KMS-11 (cell line): ENCODE results near the gene RDH14.

ENCODE experiments used
- H2AFZ ChIP-seq: fragments of 200-600 bp; sonication (generic); 2 replicates; pipeline ENCODE4 v1.6.1; 2016; ENCODE audit warnings: antibody characterized with exemption, mixed run types, low read depth
- H3K27ac ChIP-seq: fragments of 200-600 bp; sonication (generic); 2 replicates; pipeline ENCODE4 v1.6.1; 2016; ENCODE audit warnings: mild to moderate bottlenecking, mixed run types
- H3K27me3 ChIP-seq: fragments of 200-600 bp; sonication (generic); 2 replicates; pipeline ENCODE4 v1.6.1; 2017; ENCODE audit warnings: mild to moderate bottlenecking, low read depth, mixed run types, moderate library complexity; ENCODE audit not compliant: insufficient read depth
- H3K36me3 ChIP-seq: fragments of 200-600 bp; sonication (generic); 2 replicates; pipeline ENCODE4 v1.6.1; 2017; ENCODE audit warnings: mild to moderate bottlenecking, mixed run types; ENCODE audit not compliant: insufficient read depth
- H3K4me1 ChIP-seq: fragments of 200-600 bp; sonication (generic); 2 replicates; pipeline ENCODE4 v1.6.1; 2016; ENCODE audit warnings: mild to moderate bottlenecking, low read depth, mixed run types; ENCODE audit not compliant: poor library complexity, severe bottlenecking
- H3K4me2 ChIP-seq: fragments of 200-600 bp; sonication (generic); 2 replicates; pipeline ENCODE4 v1.7.0; 2016; ENCODE audit warnings: mild to moderate bottlenecking, mixed run types
- H3K4me3 ChIP-seq: fragments of 200-600 bp; sonication (generic); IDR thresholded peaks from 2 replicates; pipeline ENCODE4 v1.6.1; 2017; ENCODE audit warnings: low read depth, low read length, mixed read lengths; ENCODE audit not compliant: insufficient read depth
- H3K79me2 ChIP-seq: fragments of 200-600 bp; sonication (generic); 2 replicates; pipeline ENCODE4 v1.6.1; 2016; ENCODE audit warnings: low read depth, mixed run types; ENCODE audit not compliant: insufficient read depth
- H3K9ac ChIP-seq: fragments of 200-600 bp; sonication (generic); 2 replicates; pipeline ENCODE4 v1.6.1; 2016; ENCODE audit warnings: mild to moderate bottlenecking, mixed run types
- H4K20me1 ChIP-seq: fragments of 200-600 bp; sonication (generic); 2 replicates; pipeline ENCODE4 v1.6.1; 2016; ENCODE audit warnings: mild to moderate bottlenecking, mixed run types; ENCODE audit not compliant: insufficient read depth
- TF ChIP-seq, protein P1 (sequence below): fragments of 200-600 bp; sonication (generic); conservative IDR thresholded peaks from 2 replicates; pipeline ENCODE4 v1.6.1; 2017; ENCODE audit warnings: low read depth, mild to moderate bottlenecking, antibody characterized with exemption, low read length, moderate library complexity, mixed read lengths

The RDH14 gene

DNA sequence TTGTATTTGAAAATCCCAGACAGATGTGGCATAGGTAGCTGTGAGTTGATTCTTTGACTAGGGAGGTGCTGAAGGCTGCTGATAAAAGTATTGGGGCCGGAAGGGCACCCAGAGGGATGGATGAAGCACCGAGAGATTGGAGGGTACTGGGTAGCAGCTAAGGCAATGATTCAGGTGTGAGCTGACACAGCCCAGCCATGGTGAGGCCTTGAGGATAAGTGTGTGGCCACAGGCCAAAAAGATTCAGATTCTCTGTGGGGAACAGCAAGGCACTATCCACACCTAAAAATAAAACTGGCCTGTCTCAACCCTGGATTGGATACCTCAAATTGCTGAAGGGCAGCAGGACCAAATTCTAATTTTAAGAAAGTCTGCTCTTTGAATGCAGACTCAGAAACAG lies 35.2 kb downstream of the RDH14 start:
- no peak overlapping the region for H3K9ac ChIP-seq
- H3K79me2 ChIP-seq, result no peaks in the 10 kb centered on the region
- no peak overlapping the region for H2AFZ ChIP-seq
- H3K36me3 ChIP-seq, result no peaks in the 10 kb centered on the region
- no peak overlapping the region for H3K27ac ChIP-seq
- no peak overlapping the region for H3K4me3 ChIP-seq
- no peaks in the 10 kb centered on the region for H3K4me1 ChIP-seq
- H3K4me2 ChIP-seq, result no peak overlapping the region
- no peaks in the 10 kb centered on the region for H3K27me3 ChIP-seq
- TF ChIP-seq, protein P1, sequence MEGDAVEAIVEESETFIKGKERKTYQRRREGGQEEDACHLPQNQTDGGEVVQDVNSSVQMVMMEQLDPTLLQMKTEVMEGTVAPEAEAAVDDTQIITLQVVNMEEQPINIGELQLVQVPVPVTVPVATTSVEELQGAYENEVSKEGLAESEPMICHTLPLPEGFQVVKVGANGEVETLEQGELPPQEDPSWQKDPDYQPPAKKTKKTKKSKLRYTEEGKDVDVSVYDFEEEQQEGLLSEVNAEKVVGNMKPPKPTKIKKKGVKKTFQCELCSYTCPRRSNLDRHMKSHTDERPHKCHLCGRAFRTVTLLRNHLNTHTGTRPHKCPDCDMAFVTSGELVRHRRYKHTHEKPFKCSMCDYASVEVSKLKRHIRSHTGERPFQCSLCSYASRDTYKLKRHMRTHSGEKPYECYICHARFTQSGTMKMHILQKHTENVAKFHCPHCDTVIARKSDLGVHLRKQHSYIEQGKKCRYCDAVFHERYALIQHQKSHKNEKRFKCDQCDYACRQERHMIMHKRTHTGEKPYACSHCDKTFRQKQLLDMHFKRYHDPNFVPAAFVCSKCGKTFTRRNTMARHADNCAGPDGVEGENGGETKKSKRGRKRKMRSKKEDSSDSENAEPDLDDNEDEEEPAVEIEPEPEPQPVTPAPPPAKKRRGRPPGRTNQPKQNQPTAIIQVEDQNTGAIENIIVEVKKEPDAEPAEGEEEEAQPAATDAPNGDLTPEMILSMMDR, result no peak
- no peaks in the 10 kb centered on the region for H4K20me1 ChIP-seq

DNA sequence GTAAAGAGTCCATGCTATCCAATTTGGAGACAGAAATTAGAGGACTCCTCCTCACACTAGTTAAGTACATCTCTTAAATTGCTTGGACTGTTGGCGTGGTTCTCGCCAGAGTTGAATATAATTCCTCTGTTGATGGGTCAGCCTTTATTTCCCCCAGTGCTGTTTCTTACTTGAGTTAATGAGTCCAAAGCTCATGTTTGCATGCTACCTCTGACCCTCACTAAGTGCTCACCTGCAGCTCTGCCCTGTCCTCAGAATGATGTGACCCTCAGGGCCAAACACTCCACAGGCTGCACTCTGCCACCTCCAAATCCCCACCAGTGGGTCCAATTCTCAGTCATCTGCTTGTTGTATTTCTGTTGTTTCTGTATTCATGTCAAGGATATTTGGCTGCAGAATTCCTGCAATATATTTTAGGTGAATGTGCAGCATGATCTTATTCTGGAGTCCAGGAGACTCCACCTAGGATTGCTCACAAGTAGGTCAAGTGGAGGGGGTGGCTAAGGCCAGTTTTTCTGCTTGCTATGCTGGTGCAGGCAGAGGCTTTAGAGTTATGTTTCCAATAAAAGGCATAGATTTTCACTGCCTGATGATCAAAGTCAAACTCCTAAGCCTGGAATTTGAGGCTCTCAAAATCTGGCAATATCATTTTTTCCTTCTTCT lies 37.8 kb downstream of the RDH14 start:
- Histone ChIP-seq H3K4me1 (no peaks in the 10 kb centered on the region), H3K4me2 (no peak overlapping the region), H2AFZ (no peak overlapping the region), H3K27ac (no peak overlapping the region), H3K9ac (no peak overlapping the region), H3K27me3 (no peaks in the 10 kb centered on the region), H3K4me3 (no peak overlapping the region), H3K79me2 (no peaks in the 10 kb centered on the region), H3K36me3 (no peaks in the 10 kb centered on the region), H4K20me1 (no peaks in the 10 kb centered on the region)
- TF ChIP-seq, protein P1, result no peak

DNA sequence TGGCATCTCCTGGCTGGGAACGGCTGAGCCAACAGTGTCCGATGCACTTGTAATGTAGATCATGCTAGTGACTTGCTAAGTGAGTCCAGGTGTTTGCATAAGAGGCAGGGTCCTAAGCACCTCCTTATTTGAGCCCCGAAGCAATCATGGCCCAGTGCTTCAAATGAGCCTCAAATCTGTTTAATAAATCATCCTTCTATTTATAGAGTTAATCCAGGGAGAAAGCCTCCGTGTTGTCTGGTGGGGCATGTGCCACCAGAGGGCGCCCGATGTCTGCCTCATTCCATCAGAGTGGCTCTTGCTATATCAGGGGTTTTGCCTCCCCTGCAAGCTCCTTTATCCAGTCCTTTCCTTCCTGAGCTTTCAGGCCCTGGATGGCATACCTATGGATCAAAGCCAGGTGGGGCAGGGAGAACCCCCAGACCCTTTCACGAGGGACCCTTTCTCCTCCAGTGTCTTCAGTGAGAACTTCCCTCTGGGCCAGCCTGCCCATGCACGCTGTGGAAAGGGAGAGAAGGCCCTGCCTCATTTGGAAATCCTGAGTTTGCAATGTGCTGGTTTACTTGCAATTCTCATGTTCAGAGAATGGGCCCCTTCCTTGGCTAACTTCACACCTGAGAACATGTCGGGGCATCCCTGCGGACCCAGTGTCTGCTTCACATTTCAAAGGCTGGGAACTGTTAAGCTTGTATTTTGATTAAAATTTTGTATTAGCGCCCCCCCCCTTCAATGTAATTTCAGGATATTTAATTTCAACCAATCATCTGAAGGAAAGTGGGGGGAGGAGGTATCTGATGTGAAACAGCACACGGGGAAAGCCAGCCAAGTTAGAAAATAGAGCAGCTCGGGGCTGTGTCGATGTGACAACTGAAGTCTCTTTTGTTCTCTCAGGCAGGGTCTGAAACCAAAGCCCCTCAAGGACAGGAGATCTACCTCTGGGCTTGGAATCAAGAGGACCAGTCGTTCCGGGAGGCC lies 39.7 kb downstream of the RDH14 start:
- no peak overlapping the region for H3K27ac ChIP-seq
- H3K9ac ChIP-seq, result no peak overlapping the region
- no peak overlapping the region for H2AFZ ChIP-seq

DNA sequence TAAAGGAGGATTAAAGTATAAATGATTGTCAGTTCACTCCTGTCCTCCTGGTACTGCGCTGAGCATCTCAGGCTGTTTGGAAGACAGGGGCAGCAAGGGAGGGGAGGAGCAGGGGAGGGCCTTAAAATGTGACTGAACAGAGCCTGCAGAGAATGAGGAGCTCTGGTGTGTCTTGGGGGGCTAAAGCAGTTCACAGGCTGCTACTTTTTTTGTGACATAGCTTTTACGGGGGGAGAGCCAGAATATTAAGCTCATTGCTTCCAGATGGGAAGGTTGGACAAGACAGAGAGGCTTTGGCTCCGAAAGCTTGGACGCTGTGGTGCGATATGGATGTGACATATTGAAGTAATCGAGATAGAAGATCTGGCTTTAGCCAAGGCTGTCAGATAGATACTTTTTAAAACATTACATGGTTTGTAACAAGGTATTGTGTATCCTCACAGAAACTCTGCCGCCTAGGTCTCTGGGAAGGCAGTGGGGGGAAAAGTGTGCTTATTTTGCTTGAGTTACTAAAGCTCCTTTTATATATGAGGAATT lies 40.5 kb downstream of the RDH14 start:
- no peak overlapping the region for H3K4me3 ChIP-seq
- no peak overlapping the region for H2AFZ ChIP-seq
- H3K27me3 ChIP-seq, result no peaks in the 10 kb centered on the region
- H3K9ac ChIP-seq, result no peak overlapping the region
- no peak overlapping the region for H3K4me2 ChIP-seq
- H3K4me1 ChIP-seq, result no peaks in the 10 kb centered on the region
- no peaks in the 10 kb centered on the region for H3K79me2 ChIP-seq
- H3K27ac ChIP-seq, result no peak overlapping the region
- no peaks in the 10 kb centered on the region for H3K36me3 ChIP-seq
- TF ChIP-seq, protein P1, result no peak
- H4K20me1 ChIP-seq, result no peaks in the 10 kb centered on the region

More for the DNA sequence above, 39.7 kb downstream of the RDH14 start:
- no peaks in the 10 kb centered on the region for H3K79me2 ChIP-seq
- no peak overlapping the region for H3K4me3 ChIP-seq
- no peaks in the 10 kb centered on the region for H4K20me1 ChIP-seq
- H3K4me2 ChIP-seq, result no peak overlapping the region
- TF ChIP-seq, protein P1, result peak; percentile 93
- no peaks in the 10 kb centered on the region for H3K4me1 ChIP-seq
- H3K36me3 ChIP-seq, result no peaks in the 10 kb centered on the region
- H3K27me3 ChIP-seq, result no peaks in the 10 kb centered on the region
